Muscle of leg (tissue), 11 donors: Measurements from ENCODE around the gene IBA57. TPM values are rescaled to one million over a fixed set of nuclear protein-coding genes. Genes with fewer than 3 reads are reported as not detected.

Experiments
- DNase-seq: peaks from one replicate; pipeline ENCODE4 v3.0.0; 2013
- H3K27ac ChIP-seq: one replicate; pipeline ENCODE4 v1.5.1; 2013; ENCODE audit warnings: mild to moderate bottlenecking, low read length, control low read depth
- H3K27me3 ChIP-seq: one replicate; pipeline ENCODE4 v1.6.1; 2013; ENCODE audit warnings: low read length; ENCODE audit not compliant: control insufficient read depth, insufficient read depth
- H3K36me3 ChIP-seq: one replicate; pipeline ENCODE4 v1.6.1; 2013; ENCODE audit warnings: low read length; ENCODE audit not compliant: control insufficient read depth, insufficient read depth
- H3K4me1 ChIP-seq: one replicate; pipeline ENCODE4 v1.6.1; 2013; ENCODE audit warnings: low read length; ENCODE audit not compliant: control insufficient read depth, insufficient read depth
- H3K4me3 ChIP-seq: one replicate; pipeline ENCODE4 v1.5.1; 2013; ENCODE audit warnings: low read length, control low read depth
- H3K9me3 ChIP-seq: replicated peaks from 2 replicates; pipeline ENCODE4 v1.6.1; 2013; ENCODE audit warnings: low read depth, low read length; ENCODE audit not compliant: control insufficient read depth
- WGBS: methylation state at CpG from one replicate; pipeline ENCODE4 v1.1.5; 2013; ENCODE audit warnings: missing lambda C conversion rate; ENCODE audit not compliant: insufficient coverage; 5-methylcytosine and 5-hydroxymethylcytosine counted together
- polyA plus RNA-seq, 8 donors: library from polyadenylated mRNA; unstranded; fragments of 120-200 nt; gene quantifications; one replicate each; pipeline versions ENCODE4 v1.2.1 to v1.2.3, GENCODE V29; 2013; ENCODE audit warnings: inconsistent platforms in 1 of 8, low replicate concordance in 1 of 8; ENCODE audit not compliant: insufficient read length in 8 of 8, insufficient read depth in 1 of 8
- total RNA-seq: library from RNA; stranded (reverse); fragments of 120-200 nt; gene quantifications from one replicate; pipeline ENCODE4 v1.2.4, GENCODE V29; 2013

Gene IBA57
- total and polyA plus RNA-seq, 9 donors: 3.2 to 5.6 (median 4.6) TPM

DNA sequence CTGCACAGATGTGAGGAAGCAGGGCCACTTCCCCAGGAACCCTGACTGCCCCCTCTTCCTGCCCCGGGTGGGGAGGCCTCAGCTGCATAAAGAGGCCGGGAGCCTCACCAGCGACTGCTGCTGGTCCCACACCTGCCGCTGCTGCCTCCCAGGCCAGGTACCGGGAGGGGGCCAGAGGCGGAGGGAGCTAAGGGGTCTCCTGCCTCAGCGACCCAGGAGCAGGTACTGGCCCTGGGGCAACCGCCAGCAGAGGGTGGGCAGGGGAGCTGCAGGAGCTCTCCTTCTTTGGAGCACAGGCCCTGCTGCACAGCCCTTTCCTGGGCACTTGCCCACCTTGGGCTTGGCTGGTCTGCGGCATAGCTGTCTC lies 9.1 kb upstream of the IBA57 start:
- H3K4me3 ChIP-seq: no peak overlapping the region
- H3K36me3 ChIP-seq: no peaks in the 10 kb centered on the region
- H3K27ac ChIP-seq: no peak overlapping the region
- DNase-seq: no peak
- 66% methylated on average over 8 of the region's 9 CpGs for WGBS
- H3K4me1 ChIP-seq: peaks cover 24% of the 10 kb centered on the region
- H3K9me3 ChIP-seq: no peaks in the 10 kb centered on the region
- H3K27me3 ChIP-seq: peaks cover 38% of the 10 kb centered on the region

DNA sequence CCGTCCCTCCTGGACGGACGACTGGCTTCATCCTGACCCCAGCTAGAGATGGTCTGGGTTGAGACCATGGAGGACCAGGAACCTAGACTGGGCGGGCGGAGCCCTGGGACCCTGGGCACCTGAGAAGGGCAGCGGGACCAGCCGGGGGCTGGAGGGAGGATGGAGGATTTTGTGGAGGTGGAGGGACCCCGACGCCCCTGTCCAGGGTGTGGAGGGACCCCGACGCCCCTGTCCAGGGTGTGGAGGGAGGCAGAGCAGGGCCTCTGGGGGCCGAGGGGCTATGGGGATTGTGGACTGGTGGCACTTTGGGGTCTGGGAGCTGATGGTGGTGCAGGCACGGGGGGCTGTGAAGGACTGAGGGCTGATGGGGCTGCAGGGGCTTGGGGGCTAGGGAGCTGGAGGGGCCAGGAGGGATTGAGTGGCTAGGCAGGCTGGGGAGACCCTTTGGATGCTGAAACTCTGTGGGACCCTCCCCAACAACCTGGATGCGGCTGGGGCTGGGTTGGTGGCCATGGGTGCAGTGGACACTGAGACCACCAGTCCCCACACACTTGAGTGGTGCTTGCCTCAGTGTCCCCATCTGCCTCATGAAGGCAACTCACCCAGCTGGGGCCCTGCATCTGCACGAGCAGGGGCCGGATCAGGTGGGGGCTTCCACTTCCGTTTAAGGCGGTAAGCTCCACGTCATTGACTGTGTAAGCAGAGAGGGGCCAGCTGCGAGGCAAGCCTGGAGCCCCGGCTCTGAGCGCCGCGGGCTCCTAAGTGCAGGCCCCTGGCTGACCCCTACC lies 8.5 kb upstream of the IBA57 start:
- no peaks in the 10 kb centered on the region for H3K36me3 ChIP-seq
- 81% methylated on average over 20 of the region's 24 CpGs for WGBS
- H3K4me3 ChIP-seq: no peak overlapping the region
- H3K4me1 ChIP-seq: peaks cover 24% of the 10 kb centered on the region
- no peaks in the 10 kb centered on the region for H3K9me3 ChIP-seq
- DNase-seq: no peak
- H3K27ac ChIP-seq: no peak overlapping the region
- H3K27me3 ChIP-seq: peaks cover 42% of the 10 kb centered on the region

DNA sequence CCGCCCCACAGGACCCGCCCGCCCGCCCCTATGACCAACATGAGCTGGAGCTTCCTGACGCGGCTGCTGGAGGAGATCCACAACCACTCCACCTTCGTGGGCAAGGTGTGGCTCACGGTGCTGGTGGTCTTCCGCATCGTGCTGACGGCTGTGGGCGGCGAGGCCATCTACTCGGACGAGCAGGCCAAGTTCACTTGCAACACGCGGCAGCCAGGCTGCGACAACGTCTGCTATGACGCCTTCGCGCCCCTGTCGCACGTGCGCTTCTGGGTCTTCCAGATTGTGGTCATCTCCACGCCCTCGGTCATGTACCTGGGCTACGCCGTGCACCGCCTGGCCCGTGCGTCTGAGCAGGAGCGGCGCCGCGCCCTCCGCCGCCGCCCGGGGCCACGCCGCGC lies 7.9 kb upstream of the IBA57 start:
- peaks cover 42% of the 10 kb centered on the region for H3K27me3 ChIP-seq
- no peak overlapping the region for H3K27ac ChIP-seq
- H3K9me3 ChIP-seq: no peaks in the 10 kb centered on the region
- DNase-seq: no peak
- H3K36me3 ChIP-seq: no peaks in the 10 kb centered on the region
- no peak overlapping the region for H3K4me3 ChIP-seq
- H3K4me1 ChIP-seq: peaks cover 29% of the 10 kb centered on the region
- WGBS: 51% methylated on average over 38 of the region's 43 CpGs

DNA sequence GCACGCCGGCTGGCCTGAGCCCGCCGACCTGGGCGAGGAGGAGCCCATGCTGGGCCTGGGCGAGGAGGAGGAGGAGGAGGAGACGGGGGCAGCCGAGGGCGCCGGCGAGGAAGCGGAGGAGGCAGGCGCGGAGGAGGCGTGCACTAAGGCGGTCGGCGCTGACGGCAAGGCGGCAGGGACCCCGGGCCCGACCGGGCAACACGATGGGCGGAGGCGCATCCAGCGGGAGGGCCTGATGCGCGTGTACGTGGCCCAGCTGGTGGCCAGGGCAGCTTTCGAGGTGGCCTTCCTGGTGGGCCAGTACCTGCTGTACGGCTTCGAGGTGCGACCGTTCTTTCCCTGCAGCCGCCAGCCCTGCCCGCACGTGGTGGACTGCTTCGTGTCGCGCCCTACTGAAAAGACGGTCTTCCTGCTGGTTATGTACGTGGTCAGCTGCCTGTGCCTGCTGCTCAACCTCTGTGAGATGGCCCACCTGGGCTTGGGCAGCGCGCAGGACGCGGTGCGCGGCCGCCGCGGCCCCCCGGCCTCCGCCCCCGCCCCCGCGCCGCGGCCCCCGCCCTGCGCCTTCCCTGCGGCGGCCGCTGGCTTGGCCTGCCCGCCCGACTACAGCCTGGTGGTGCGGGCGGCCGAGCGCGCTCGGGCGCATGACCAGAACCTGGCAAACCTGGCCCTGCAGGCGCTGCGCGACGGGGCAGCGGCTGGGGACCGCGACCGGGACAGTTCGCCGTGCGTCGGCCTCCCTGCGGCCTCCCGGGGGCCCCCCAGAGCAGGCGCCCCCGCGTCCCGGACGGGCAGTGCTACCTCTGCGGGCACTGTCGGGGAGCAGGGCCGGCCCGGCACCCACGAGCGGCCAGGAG lies 7.2 kb upstream of the IBA57 start:
- WGBS: 13% methylated on average over 98 of the region's 98 CpGs

DNA sequence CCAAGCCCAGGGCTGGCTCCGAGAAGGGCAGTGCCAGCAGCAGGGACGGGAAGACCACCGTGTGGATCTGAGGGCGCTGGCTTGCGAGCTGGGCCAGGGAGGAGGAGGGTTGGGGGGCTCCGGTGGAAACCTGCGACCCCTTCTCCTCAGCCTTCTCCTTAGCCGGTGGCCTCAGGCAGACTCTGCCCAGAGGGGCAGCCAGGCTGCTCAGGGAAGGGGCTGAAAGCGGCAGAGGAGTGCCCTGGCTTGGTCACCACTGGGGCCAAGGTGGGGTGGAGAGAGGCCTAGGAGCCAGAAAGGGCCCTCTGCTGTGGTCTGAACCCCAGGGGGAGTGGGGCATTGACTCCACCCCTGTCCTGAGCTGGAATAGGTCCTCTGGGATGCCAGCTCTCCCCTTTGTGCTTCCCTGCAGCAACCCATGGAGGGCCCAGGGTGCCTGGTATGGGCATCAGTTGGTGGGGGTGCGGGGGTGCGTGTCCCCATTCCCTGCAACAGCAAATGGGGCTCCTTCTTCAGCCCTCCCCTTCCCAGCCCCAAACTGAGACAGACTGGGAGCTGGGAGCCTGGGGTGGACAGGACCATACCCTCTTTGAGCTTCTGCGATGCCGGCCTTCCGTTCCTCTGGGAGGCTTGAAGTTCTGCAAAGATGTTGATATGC lies 6.5 kb upstream of the IBA57 start:
- Histone ChIP-seq H3K4me1 (peaks cover 41% of the 10 kb centered on the region), H3K36me3 (no peaks in the 10 kb centered on the region), H3K27ac (no peak overlapping the region), H3K9me3 (no peaks in the 10 kb centered on the region), H3K27me3 (peaks cover 42% of the 10 kb centered on the region), H3K4me3 (no peak overlapping the region)
- no peak for DNase-seq
- 54% methylated on average over 3 of the region's 14 CpGs for WGBS

More for the DNA sequence above, 7.2 kb upstream of the IBA57 start:
- Histone ChIP-seq H3K27ac (no peak overlapping the region), H3K36me3 (no peaks in the 10 kb centered on the region), H3K4me1 (peaks cover 36% of the 10 kb centered on the region), H3K4me3 (no peak overlapping the region), H3K27me3 (peaks cover 42% of the 10 kb centered on the region), H3K9me3 (no peaks in the 10 kb centered on the region)
- DNase-seq: no peak

DNA sequence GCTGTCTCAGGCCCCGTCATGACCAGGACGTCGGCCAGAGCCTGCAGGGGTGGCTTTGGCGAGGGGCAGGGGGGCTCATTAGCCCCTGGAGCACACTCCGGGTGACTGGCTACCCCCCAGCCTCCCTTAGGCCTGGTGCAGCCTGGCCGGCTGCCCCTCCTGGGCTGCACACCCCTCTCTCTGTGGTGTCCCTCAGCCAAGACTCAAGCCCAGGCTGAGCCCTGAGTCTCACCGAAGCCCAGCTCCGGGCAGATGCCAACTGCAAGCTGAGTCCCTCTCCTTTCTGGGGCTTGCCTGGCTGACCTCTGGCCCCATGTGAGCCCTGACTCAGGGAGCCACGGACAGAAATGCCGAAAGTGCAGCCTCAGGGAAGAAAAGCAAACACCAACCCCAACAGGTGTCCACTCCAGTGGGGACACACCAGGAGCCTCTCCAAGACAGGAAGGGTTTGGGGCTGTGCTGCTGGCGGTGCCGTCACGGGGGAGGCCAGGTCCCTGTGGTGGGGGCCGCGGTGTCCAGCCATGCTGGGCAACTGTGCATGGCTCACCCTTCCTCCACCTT lies 5.3 kb upstream of the IBA57 start:
- no peaks in the 10 kb centered on the region for H3K36me3 ChIP-seq
- no peaks in the 10 kb centered on the region for H3K9me3 ChIP-seq
- 66% methylated on average over 13 of the region's 15 CpGs for WGBS
- no peak for DNase-seq
- no peak overlapping the region for H3K27ac ChIP-seq
- H3K27me3 ChIP-seq: peaks cover 42% of the 10 kb centered on the region
- peaks cover 45% of the 10 kb centered on the region for H3K4me1 ChIP-seq
- no peak overlapping the region for H3K4me3 ChIP-seq

DNA sequence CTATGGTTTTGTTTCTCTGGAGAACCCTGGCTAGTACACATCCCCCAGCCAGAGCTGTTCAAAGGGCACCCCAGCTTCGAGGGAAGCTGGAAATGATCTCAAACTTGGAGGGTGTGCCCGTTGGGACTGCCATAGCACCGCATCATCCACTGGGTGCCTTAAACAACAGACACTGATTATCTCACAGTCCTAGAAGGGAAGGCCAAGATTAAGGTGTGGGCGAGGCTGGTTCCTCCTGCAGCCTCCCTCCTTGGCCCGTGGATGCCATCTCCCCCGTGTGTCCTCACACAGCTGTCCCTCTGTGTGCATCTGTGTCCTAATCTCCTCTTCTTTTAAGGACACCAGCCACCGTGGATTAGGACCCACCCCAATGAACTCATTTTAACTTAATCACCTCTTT lies 4.2 kb upstream of the IBA57 start:
- Histone ChIP-seq H3K36me3 (no peaks in the 10 kb centered on the region), H3K4me1 (peaks cover 46% of the 10 kb centered on the region), H3K27ac (peak overlapping the region; percentile 20), H3K27me3 (peaks cover 42% of the 10 kb centered on the region), H3K4me3 (no peak overlapping the region), H3K9me3 (no peaks in the 10 kb centered on the region)
- no peak for DNase-seq
- 53% methylated on average over 2 of the region's 7 CpGs for WGBS

DNA sequence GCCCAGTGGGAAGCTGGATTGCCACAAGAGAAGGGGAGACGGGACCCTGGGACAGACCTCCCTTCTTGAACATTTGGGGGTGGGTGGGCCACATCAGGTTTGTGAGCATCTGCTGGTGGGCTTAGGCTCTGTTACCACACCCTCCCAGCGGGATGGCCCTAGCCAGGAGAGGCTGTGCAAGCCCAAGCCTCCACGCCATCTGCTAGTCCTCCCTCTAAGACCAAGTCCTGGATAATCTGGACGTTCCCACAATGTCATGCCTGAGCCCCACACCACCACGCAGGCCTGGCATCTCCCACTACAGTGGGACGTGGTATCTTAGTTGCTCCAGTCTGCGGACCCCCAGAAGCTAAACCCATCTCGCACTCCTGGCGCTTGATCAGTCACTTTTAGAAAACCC lies 3.7 kb upstream of the IBA57 start:
- peak overlapping the region; percentile 20 for H3K27ac ChIP-seq
- H3K9me3 ChIP-seq: no peaks in the 10 kb centered on the region
- no peak overlapping the region for H3K4me3 ChIP-seq
- no peak for DNase-seq
- H3K36me3 ChIP-seq: no peaks in the 10 kb centered on the region
- peaks cover 51% of the 10 kb centered on the region for H3K4me1 ChIP-seq
- 64% methylated on average over 8 of the region's 9 CpGs for WGBS
- H3K27me3 ChIP-seq: peaks cover 37% of the 10 kb centered on the region

DNA sequence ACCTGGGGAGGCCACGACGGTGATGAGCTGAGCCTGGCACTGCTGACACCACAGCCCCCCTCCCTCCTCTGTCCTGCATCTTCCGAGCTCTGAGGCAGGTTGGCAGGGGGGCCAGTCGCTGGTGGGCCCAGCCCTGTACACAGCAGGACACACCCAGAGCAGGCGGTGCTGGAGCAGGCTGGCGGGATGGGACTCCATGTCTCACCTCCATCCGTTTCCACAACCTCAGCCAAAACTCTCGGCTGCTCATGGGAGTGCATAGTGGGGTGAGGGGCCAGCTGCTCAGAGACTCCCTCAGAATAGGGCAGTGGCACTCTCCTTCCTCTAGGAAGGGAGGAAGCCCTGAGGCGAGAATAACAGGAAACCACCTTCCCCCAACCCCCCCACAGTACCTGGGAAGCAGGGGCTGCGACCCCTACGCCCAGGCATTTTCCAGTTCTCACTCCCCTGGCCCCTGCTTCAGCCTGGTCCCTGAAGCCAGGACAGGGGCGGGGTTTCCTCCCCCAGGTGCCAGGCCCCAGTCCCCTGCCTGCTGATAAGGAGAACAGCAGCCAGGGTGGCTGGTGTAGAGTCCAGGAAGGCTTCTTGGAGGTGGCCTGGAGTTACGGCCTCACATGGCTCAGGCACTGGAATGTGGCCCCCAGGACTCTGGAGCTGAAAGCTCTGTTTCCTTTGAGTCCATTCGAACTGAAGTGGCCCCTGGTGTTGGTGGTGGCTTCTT lies 3.2 kb upstream of the IBA57 start:
- 37% methylated on average over 3 of the region's 14 CpGs for WGBS
- H3K4me1 ChIP-seq: peaks cover 52% of the 10 kb centered on the region
- peak; percentile 78 for DNase-seq

More for the DNA sequence above, 3.2 kb upstream of the IBA57 start:
- Histone ChIP-seq H3K27me3 (peaks cover 32% of the 10 kb centered on the region), H3K36me3 (no peaks in the 10 kb centered on the region), H3K27ac (peak overlapping the region; percentile 74), H3K9me3 (no peaks in the 10 kb centered on the region), H3K4me3 (no peak overlapping the region)
